GM19372 (cell line): ENCODE measurements around the gene CYFIP2.
A peak's percentile ranks its signal among the peaks of the same experiment; 100 is the strongest.

Source experiments
- ATAC-seq: cut with Tn5 transposase; IDR thresholded peaks from one replicate; pipeline ENCODE4 v1.9.1; 2021; ENCODE audit warnings: mild to moderate bottlenecking, low read depth, moderate library complexity; ENCODE audit not compliant: unreplicated experiment

Gene CYFIP2

GRCh38 chr5:157312492-157312891 lies 46.6 kb downstream of the CYFIP2 start:
- ATAC-seq, result peak; percentile 76

GRCh38 chr5:157322581-157322980 lies 56.7 kb downstream of the CYFIP2 start:
- ATAC-seq, result no peak

- no peak for ATAC-seq
These were observed 57.3 kb downstream of the CYFIP2 start for GRCh38 chr5:157323107-157323706.

GRCh38 chr5:157324237-157324636 lies 58.3 kb downstream of the CYFIP2 start:
- no peak for ATAC-seq

GRCh38 chr5:157326440-157327005 lies 60.6 kb downstream of the CYFIP2 start:
- ATAC-seq, result no peak

GRCh38 chr5:157327771-157328170 lies 61.8 kb downstream of the CYFIP2 start:
- ATAC-seq, result no peak

GRCh38 chr5:157328277-157328912 lies 62.5 kb downstream of the CYFIP2 start:
- ATAC-seq, result peak; percentile 97

GRCh38 chr5:157331807-157332206 lies 65.9 kb downstream of the CYFIP2 start:
- ATAC-seq, result no peak

- no peak for ATAC-seq
These were observed 69.9 kb downstream of the CYFIP2 start for GRCh38 chr5:157335534-157336422.

- ATAC-seq, result no peak
These were observed 70.5 kb downstream of the CYFIP2 start for GRCh38 chr5:157336423-157336744.

GRCh38 chr5:157339409-157339808 lies 73.5 kb downstream of the CYFIP2 start:
- no peak for ATAC-seq

GRCh38 chr5:157342822-157343402 lies 77.0 kb downstream of the CYFIP2 start:
- no peak for ATAC-seq

GRCh38 chr5:157343842-157344790 lies 78.2 kb downstream of the CYFIP2 start:
- ATAC-seq, result no peak

GRCh38 chr5:157345067-157345466 lies 79.1 kb downstream of the CYFIP2 start:
- no peak for ATAC-seq

GRCh38 chr5:157345485-157345884 lies 79.6 kb downstream of the CYFIP2 start:
- no peak for ATAC-seq

GRCh38 chr5:157347301-157348048 lies 81.6 kb downstream of the CYFIP2 start:
- no peak for ATAC-seq

GRCh38 chr5:157348049-157348400 lies 82.1 kb downstream of the CYFIP2 start:
- no peak for ATAC-seq

GRCh38 chr5:157350939-157351801 lies 85.2 kb downstream of the CYFIP2 start:
- no peak for ATAC-seq

GRCh38 chr5:157351802-157352092 lies 85.8 kb downstream of the CYFIP2 start:
- ATAC-seq, result no peak
